ENCODE measurements around the gene TMEM223.
"Not testable (repeated sequence)": the region's sequence is repeated elsewhere in the genome, so short reads cannot be mapped to it uniquely, and the experiment has no call there.

Gene TMEM223

GRCh38 chr11:62752177-62752785 is 39.5 kb downstream of the TMEM223 start:
- DNase-seq = no peak

- DNase-seq = not testable (repeated sequence)
Measured at GRCh38 chr11:62749931-62750330, 41.9 kb downstream of the TMEM223 start.

GRCh38 chr11:62747475-62748160 is 44.2 kb downstream of the TMEM223 start:
- DNase-seq = no peak
